T follicular helper cell (primary cell): ENCODE results near the gene FAT2.
"Not testable (repeated sequence)": the region's sequence is repeated elsewhere in the genome, so short reads cannot be mapped to it uniquely, and the experiment has no call there.

Experiments
- DNase-seq: peaks from one replicate; pipeline ENCODE4 v3.0.0-alpha.2; 2020; ENCODE audit warnings: low read depth

Gene FAT2

GRCh38 chr5:151581812-151582583 is 9.1 kb downstream of the FAT2 start:
- no peak for DNase-seq

GRCh38 chr5:151581347-151581746 is 9.8 kb downstream of the FAT2 start:
- DNase-seq: no peak

DNA sequence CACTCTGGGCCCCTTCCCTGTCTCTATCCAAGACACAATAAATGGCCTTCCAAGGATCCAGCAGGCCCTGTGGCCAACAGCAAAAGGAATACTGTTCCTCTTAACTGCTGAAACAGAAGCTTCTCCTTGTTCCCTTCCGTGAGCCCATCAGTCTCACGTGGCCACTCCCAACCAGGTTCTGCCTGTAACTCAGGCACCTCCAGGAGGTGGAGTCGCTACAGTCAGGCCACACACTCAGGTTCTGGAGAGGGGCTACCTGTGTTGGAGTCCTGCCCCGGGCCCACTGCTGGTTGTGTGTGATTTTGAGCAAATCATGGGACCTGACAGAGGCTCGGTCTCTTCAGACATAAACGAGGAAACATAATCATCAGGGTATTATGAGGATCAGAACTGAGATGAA is 10.3 kb downstream of the FAT2 start:
- no peak for DNase-seq

DNA sequence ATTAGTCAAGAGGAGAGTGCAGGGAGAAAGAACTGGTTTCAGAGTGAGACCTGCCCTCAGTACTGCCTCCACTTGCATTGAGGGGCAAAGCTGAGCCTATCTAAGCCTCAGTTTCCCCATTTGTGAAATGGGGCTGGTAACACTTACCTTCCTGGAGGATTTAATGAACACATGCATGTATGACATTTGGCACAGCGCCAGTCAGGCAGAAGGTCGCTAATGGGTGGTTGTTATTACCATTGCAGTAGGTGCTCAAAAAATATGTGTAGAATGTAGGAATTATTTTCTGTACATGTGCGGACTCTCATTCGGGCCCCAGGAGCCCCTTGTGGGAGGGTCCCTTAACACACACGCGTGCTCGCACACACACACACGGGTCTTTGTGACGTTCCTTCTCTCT is 10.9 kb downstream of the FAT2 start:
- DNase-seq: no peak

GRCh38 chr5:151579146-151579545 is 12.0 kb downstream of the FAT2 start:
- not testable (repeated sequence) for DNase-seq

DNA sequence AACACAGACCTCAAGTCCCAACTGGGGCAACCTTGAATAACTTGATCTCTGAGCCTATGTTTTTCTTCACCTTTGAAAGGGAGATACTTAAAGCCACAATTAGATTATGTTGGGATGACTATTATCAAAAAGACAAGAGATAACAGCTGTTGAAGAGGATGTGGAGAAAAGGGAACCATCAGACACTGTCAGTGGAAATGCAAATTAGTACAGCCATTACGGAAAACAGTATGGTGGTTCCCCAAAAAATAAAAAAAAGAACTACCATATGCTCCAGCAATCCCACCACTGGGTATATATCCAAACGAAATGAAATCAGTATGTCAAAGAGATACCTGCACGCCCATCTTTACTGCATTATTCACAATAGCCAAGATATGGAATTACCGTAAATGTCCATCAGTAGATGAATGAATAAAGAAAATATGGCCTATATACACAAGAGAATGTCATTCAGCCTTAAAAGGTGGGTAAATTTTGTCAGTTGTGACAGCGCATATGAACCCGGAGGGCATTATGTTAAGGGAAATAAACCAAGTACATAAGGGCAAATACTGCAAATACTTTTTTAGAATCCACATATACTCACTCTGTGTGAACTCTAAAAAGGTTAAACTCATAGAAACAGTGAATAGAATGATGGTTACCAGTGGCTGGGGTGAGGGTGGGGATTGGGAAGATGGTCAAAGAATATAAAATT is 12.7 kb downstream of the FAT2 start:
- DNase-seq: no peak

- no peak for DNase-seq
These were observed 13.6 kb downstream of the FAT2 start for GRCh38 chr5:151577566-151577965.

GRCh38 chr5:151574444-151574996 is 16.6 kb downstream of the FAT2 start:
- no peak for DNase-seq

DNA sequence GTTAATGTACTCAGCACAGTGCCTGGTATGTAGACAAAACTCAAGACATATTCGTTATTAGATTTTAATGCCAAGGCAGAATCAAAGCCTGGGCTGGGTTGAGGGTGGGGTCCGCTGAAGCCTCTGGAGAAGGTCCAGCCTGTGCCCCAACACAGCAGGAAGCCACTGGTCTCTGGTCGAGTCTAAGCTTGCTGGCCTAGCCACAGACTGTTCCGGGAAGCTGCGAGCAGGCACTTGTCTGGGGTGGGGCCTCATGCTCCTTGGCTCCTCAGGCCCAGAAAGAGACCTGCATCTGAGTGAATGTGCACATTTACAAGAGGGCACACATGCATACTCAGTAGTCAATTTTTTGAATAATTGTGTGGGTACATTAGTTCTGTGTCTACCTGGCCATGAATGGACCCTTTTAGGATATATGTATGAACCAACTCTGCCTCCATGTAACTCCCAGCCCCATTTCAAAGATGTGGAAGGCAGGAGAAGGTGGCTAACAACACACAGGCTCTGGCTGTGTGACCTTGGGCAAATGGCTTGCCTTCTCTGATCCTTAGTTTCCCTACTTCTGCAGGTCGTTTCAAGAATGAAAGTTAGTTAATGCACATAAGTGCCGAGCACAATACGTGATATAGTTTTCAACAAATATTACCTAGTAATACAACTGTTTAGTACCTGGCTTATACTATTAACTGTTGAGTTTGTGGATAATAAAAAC is 18.3 kb downstream of the FAT2 start:
- DNase-seq: no peak

GRCh38 chr5:151571270-151572173 is 19.6 kb downstream of the FAT2 start:
- no peak for DNase-seq

GRCh38 chr5:151570512-151571269 is 20.4 kb downstream of the FAT2 start:
- no peak for DNase-seq

DNA sequence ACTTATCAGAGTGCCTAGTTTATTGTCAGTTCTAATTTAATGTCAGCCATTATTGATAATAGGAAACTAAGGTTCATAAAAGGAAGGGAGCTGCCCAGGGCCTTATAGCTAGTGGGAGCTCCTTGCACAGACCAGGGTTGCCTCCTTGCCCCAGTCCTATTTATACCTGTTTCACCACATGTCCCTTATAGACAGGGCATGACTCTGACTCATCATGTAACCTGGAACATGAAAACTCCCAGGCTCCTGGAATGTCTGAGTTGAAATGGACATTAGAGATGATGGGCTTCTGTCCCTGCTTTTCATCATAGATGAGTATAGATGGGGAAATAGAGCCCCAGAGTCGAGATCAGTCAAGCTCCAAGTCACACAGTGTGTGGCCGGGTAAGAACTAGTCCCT is 21.1 kb downstream of the FAT2 start:
- DNase-seq: no peak

- no peak for DNase-seq
These were observed 21.7 kb downstream of the FAT2 start for GRCh38 chr5:151569132-151570046.

DNA sequence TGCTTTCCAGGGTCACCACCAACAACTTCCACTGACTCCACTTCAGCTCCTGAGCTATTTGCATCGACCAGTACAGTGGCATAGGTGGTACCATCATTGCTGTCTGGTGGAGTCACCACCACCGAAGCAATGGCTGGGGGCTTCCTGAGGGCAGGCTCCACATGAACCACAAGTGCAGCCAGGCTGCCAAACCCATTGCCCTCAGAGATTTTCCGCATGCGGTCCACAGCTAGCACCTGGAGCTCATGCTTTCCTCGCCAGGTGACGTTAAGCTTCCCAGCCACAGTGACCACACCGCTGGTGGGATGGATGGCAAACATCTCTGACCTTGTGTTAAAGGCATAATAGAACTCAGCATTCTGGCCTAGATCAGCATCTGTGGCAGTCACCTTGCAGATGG is 23.1 kb downstream of the FAT2 start:
- no peak for DNase-seq

DNA sequence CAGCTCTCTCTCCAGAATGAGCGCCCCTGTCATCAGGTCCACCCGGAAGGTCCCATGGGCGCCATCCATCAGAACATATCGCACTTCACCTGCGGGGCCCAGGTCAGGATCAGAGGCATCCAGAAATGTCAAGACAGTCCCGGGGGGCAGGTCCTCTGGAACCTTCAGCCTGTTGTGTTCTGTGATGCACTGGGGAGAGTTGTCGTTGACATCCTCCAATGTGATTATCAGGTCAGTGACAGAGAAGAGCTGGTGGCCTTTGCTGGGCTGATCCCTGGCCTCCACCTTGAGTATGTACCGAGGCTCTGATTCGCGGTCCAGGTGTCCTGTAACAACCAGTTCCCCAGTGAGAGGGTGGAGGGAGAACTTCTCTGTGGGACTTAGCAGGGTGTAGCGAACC is 25.2 kb downstream of the FAT2 start:
- DNase-seq: no peak

GRCh38 chr5:151562019-151562707 is 29.0 kb downstream of the FAT2 start:
- no peak for DNase-seq

GRCh38 chr5:151557951-151558350 is 33.2 kb downstream of the FAT2 start:
- no peak for DNase-seq

GRCh38 chr5:151557466-151557865 is 33.7 kb downstream of the FAT2 start:
- no peak for DNase-seq

GRCh38 chr5:151556806-151557205 is 34.3 kb downstream of the FAT2 start:
- DNase-seq: no peak
